K562 (cell line): Measurements from ENCODE around the gene FBXO36. TPM values are rescaled to one million over a fixed set of nuclear protein-coding genes. Genes with fewer than 3 reads are reported as not detected.

ENCODE experiments used
- ATF1 ChIP-seq, 2 experiments: fragments of 450-650 bp in 1 of 2; IDR thresholded peaks; 2 replicates each; pipeline ENCODE4 v1.6.1; 2016; ENCODE audit warnings: missing compliant biosample characterization in 1 of 2, missing genetic modification characterization in 1 of 2
- ATF2 ChIP-seq: sonication (generic); formaldehyde crosslinking; IDR thresholded peaks from 2 replicates; pipeline ENCODE4 v1.8.1; 2022; ENCODE audit warnings: missing genetic modification reagents
- CC2D1A ChIP-seq: fragments of 450-650 bp; IDR thresholded peaks from 2 replicates; pipeline ENCODE4 v1.6.1; 2017; ENCODE audit warnings: mild to moderate bottlenecking
- CCNT2 ChIP-seq: IDR thresholded peaks from 2 replicates; pipeline ENCODE4 v1.6.1; 2011; ENCODE audit warnings: borderline replicate concordance, low read depth, mild to moderate bottlenecking, moderate library complexity, mixed read lengths, low read length; ENCODE audit not compliant: insufficient read length; ENCODE audit errors: extremely low read depth
- CHD1 ChIP-seq: fragments of 200-600 bp; sonication (generic); IDR thresholded peaks from one replicate; pipeline ENCODE4 v1.6.1; 2012; ENCODE audit warnings: mild to moderate bottlenecking, moderate library complexity, low read length, inconsistent platforms
- ELK3 ChIP-seq: fragments of 450-650 bp; formaldehyde crosslinking; IDR thresholded peaks from 2 replicates; pipeline ENCODE4 v1.4.0; 2020; ENCODE audit warnings: mild to moderate bottlenecking
- ESRRA ChIP-seq: fragments of 450-650 bp; IDR thresholded peaks from 2 replicates; pipeline ENCODE4 v1.6.1; 2014; ENCODE audit warnings: low read depth, mild to moderate bottlenecking, moderate library complexity, borderline replicate concordance
- HDAC2 ChIP-seq: fragments of 450-650 bp; IDR thresholded peaks from 2 replicates; pipeline ENCODE4 v1.6.1; 2016; ENCODE audit warnings: mild to moderate bottlenecking
- HINFP ChIP-seq: fragments of 450-650 bp; conservative IDR thresholded peaks from 2 replicates; pipeline ENCODE4 v1.6.1; 2016; ENCODE audit warnings: missing genetic modification characterization, low read depth, mild to moderate bottlenecking, control low read depth, missing compliant biosample characterization
- IFI16 ChIP-seq: fragments of 250-450 bp; sonication (Bioruptor Pico); IDR thresholded peaks from 2 replicates; pipeline ENCODE4 v2.1.2; 2022; ENCODE audit warnings: mild to moderate bottlenecking, inconsistent platforms
- KDM4B ChIP-seq, 2 experiments: fragments of 450-650 bp in 1 of 2; sonication (generic) in 1 of 2; IDR thresholded peaks; 2 replicates each; pipeline ENCODE4 v1.6.1; 2016 to 2017; ENCODE audit warnings: borderline replicate concordance in 2 of 2, antibody characterized with exemption in 1 of 2, low read depth in 1 of 2, mild to moderate bottlenecking in 1 of 2
- L3MBTL2 ChIP-seq: fragments of 450-650 bp; IDR thresholded peaks from 2 replicates; pipeline ENCODE4 v1.6.1; 2016; ENCODE audit warnings: mild to moderate bottlenecking, moderate library complexity
- MEF2D ChIP-seq: conservative IDR thresholded peaks from 2 replicates; pipeline ENCODE4 v1.6.1; 2016; ENCODE audit warnings: low read depth, missing genetic modification characterization, missing compliant biosample characterization
- PATZ1 ChIP-seq: fragments of 250-450 bp; sonication (Bioruptor Pico); IDR thresholded peaks from 2 replicates; pipeline ENCODE4 v1.5.0; 2020; ENCODE audit warnings: mild to moderate bottlenecking, borderline replicate concordance
- RUNX1 ChIP-seq: sonication (generic); IDR thresholded peaks from 2 replicates; pipeline ENCODE4 v1.6.1; 2016; ENCODE audit warnings: antibody characterized with exemption, low read depth
- SNIP1 ChIP-seq: fragments of 450-650 bp; IDR thresholded peaks from 2 replicates; pipeline ENCODE4 v1.7.1; 2017; ENCODE audit warnings: low read depth, mild to moderate bottlenecking
- SP1 ChIP-seq: sonication (generic); formaldehyde crosslinking; IDR thresholded peaks from 2 replicates; pipeline ENCODE4 v1.8.1; 2022; ENCODE audit warnings: mild to moderate bottlenecking, missing genetic modification reagents
- TRIM24 ChIP-seq, 2 experiments: fragments of 450-650 bp; IDR thresholded peaks; 2 replicates each; pipeline ENCODE4 v1.6.1; 2016
- ZBTB5 ChIP-seq: fragments of 450-650 bp; IDR thresholded peaks from 2 replicates; pipeline ENCODE4 v1.6.1; 2017; ENCODE audit warnings: antibody characterized with exemption
- polyA plus RNA-seq, 8 experiments: library from polyadenylated mRNA; depleted of rRNA in 4 of 8; stranded (reverse) in 5 of 8; unstranded in 3 of 8; fragments of >200 nt; fragmentation: Nextera tagmentation in 2 of 8; fragmentation: Illumina TruSeq in 1 of 8; extraction: Ambion mirVana in 2 of 8; extraction: Trizol in 1 of 8; gene quantifications; 2 replicates each; pipeline versions ENCODE4 v1.2.1 to v1.2.3, GENCODE V29; 2011 to 2014; ENCODE audit warnings: inconsistent platforms in 1 of 8, missing spikeins in 1 of 8
- total RNA-seq, 7 experiments: library from RNA; depleted of rRNA in 6 of 7; stranded (reverse); fragments of >200 nt in 6 of 7; fragmentation: Illumina TruSeq in 2 of 7; extraction: Trizol in 2 of 7; gene quantifications; 2 replicates each; pipeline versions ENCODE4 v1.2.1 to v1.2.3, GENCODE V29; 2011 to 2021; ENCODE audit warnings: low replicate concordance in 1 of 7

FBXO36 gene
- total and polyA plus RNA-seq, 9 of the 15 experiments (the other 6 are each of a cell fraction or from before 2014, with no cell fraction given): 0.40 to 0.91 (median 0.58) TPM

GRCh38 chr2:229921892-229922448, 333 bp upstream of the FBXO36 start, which contains the start of gene TRIP12 (continued):
- TF ChIP-seq IFI16 (no peak), MEF2D (tag) (no peak), L3MBTL2 (peak; percentile 9; the same call in 1 of the 2 replicates), ATF1 (CRISPR knock-in tag; IDR thresholded peaks at IDR 0.05) (no peak), ATF1 (tag; IDR thresholded peaks at IDR 0.05) (peak; percentile 82), RUNX1 (no peak), ELK3 (CRISPR knock-in tag) (no peak), SNIP1 (no peak), TRIM24 (IDR thresholded peaks at IDR 0.05) (no peak), CHD1 (no peak), HINFP (tag) (peak; percentile 95), SP1 (peak; percentile 75; the same call in 1 of the 2 replicates), CC2D1A (peak; percentile 100), ATF2 (CRISPR knock-in tag) (no peak), CCNT2 (peak; percentile 61), KDM4B (IDR thresholded peaks at IDR 0.05; ENCODE audit: borderline replicate concordance in 2 of 2, low read depth in 1 of 2) (no peak; a peak in 1 of 4 replicates), HDAC2 (0 out of 2 replicates have a peak, but pooled peaks have one; percentile 41), ZBTB5 (peak; percentile 97), ESRRA (peak; percentile 58), PATZ1 (no peak)
